ENCODE measurements around the gene UBE3D.

DNA sequence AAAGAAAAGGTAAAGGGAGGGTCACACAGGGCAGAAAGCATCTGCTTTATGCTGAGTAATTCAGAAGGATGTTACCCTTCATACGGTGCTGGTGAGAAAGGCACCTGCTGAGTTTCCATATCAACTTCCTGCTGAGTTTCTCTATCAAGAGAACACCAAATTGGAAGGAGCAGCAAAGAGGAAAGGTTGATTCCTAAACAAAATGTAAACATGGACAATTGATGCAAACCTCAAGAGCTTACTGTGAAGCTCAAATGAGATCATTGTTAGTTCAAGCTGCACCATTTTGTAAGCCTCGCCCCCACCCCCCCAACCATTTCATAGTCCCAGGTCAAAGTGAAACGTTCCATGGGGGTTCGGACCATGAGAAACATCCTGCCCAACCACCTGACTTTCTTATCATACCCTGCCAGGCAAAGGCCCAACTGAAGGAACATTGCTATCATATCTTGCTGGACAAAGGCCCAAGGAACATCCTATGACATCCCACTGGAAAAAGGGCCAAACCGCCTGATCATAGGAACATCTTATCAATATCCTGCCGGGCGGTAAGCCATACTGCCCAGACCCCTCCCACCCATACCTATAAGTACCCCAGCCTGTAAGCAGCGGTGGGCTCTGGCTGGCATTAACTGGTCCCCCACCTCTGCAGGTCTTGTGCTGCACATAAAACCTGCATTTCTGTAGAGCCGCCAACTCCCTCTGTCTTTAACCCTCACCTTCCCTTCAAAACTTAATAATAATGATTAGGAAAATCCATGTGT, 171.6 kb downstream of the UBE3D start:
- TF ChIP-seq, protein P1, sequence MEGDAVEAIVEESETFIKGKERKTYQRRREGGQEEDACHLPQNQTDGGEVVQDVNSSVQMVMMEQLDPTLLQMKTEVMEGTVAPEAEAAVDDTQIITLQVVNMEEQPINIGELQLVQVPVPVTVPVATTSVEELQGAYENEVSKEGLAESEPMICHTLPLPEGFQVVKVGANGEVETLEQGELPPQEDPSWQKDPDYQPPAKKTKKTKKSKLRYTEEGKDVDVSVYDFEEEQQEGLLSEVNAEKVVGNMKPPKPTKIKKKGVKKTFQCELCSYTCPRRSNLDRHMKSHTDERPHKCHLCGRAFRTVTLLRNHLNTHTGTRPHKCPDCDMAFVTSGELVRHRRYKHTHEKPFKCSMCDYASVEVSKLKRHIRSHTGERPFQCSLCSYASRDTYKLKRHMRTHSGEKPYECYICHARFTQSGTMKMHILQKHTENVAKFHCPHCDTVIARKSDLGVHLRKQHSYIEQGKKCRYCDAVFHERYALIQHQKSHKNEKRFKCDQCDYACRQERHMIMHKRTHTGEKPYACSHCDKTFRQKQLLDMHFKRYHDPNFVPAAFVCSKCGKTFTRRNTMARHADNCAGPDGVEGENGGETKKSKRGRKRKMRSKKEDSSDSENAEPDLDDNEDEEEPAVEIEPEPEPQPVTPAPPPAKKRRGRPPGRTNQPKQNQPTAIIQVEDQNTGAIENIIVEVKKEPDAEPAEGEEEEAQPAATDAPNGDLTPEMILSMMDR (IDR thresholded peaks at IDR 0.05): no peak
- no peak for TF ChIP-seq POLR2A (IDR thresholded peaks at IDR 0.05)

All from Peyer's patch (tissue), 4 donors.